ENCODE results near the gene IRX5.

Gene IRX5

GRCh38 chr16:54952195-54952594, 21.5 kb downstream of the IRX5 start:
- no peak for DNase-seq (ENCODE audit: low spot score)

DNA sequence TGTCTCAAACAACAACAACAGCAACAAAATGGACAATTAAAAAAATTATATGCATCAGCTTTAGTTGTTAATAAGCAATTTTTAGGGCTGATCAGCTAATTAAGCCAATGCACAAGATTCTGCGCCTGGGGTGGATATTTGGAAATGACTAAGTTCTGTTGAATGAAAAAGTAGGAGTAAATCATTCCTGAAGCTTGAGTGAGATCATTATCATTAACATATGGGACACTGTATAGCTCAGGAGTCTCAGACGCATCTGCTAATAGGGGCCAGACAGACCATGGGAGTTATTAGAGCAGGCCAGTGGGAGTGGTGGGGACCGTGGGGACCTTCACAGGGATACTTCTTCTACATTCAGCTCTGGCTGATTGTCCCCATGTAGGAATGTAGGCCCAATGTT, 22.8 kb downstream of the IRX5 start:
- DNase-seq (ENCODE audit: low spot score) = no peak

- DNase-seq (ENCODE audit: low spot score) = no peak
Measured at GRCh38 chr16:54954220-54954619, 23.6 kb downstream of the IRX5 start.

GRCh38 chr16:54955757-54956156, 25.1 kb downstream of the IRX5 start:
- no peak for DNase-seq (ENCODE audit: low spot score)

DNA sequence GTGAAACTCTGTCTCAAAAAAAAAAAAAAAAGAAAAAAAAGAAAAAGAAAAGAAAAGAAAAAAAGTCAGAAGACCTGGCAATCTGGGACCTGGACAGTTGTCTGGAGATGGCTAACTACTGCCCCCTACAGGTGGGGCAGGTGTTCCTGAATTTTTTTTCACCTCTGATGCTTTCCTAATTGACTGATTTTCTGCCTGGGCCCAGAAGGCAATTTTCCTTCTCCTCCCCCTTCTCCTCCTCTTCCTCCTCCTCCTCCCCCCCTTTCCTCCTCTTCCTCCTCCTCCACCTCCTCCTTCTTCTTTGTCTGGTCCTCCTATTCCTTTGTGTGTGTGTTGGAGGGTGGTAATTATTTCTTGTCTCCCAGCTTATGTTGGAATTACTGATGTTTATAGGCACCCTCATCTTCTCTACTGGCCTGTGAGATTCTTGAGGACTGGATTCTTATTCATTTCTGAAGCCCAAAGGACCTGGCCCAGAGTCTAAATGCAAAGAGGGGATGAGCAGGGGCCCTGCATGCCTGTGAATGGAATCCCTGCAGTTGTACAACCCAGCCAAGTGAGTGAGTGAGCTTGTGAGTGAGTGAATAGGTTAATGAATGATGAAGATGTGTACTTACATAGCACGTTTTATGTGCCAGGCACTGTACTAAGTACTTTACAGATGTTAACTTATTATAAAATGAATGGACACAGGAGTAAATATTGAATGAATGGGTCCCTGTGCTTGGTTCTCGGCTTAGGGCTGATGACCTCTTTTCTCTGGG, 26.9 kb downstream of the IRX5 start:
- DNase-seq (ENCODE audit: low spot score) = no peak

DNA sequence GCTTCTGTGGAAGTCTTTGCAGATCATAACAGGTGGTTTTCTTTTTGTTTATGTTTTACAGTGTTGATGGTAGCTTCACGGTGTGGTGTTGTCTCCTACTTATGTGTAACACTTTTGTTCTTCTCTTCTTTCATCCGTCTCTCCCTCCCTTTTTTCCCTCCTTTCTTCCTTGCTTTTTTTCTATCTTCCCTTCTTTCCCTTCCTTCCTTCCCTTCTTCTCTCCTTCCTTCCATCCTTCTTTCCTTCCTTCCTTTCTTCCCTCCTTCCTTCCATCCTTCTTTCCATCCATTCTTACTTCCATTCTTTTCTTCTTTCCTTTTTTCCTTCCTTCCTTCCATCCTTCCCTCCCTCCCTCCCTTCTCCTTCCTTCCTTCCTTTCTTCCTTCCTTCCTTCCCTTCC, 31.4 kb downstream of the IRX5 start:
- DNase-seq (ENCODE audit: low spot score) = no peak

- no peak for DNase-seq (ENCODE audit: low spot score)
Measured at GRCh38 chr16:54964239-54964638, 33.6 kb downstream of the IRX5 start.

- DNase-seq (ENCODE audit: low spot score) = no peak
Measured at GRCh38 chr16:54965464-54965863, 34.8 kb downstream of the IRX5 start.

- no peak for DNase-seq (ENCODE audit: low spot score)
Measured at GRCh38 chr16:54968011-54968410, 37.3 kb downstream of the IRX5 start.

GRCh38 chr16:54968784-54969183, 38.1 kb downstream of the IRX5 start:
- no peak for DNase-seq (ENCODE audit: low spot score)

GRCh38 chr16:54970016-54970415, 39.4 kb downstream of the IRX5 start:
- no peak for DNase-seq (ENCODE audit: low spot score)

DNA sequence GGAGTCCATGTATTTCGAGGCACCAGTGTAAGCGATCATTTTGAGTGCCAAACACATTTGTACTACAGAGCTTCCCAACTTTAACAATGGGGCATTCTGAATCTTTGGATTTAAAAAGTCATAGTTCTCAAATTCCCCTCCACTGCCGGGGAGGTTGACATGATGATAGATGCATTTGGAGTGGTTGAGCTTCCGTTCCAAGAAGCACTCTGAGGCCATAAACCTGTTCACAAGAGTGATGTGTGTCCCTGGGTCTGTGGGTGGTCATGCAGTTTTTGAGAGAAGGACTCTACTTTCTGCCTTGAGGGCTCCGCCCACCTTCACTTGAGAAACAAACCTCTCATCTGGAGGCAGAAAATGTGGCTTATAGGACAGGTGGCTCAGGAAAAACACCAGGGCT, 43.7 kb downstream of the IRX5 start:
- no peak for DNase-seq (ENCODE audit: low spot score)

GRCh38 chr16:54976651-54977200, 46.1 kb downstream of the IRX5 start:
- DNase-seq (ENCODE audit: low spot score) = no peak

GRCh38 chr16:54977211-54977610, 46.5 kb downstream of the IRX5 start:
- no peak for DNase-seq (ENCODE audit: low spot score)

DNA sequence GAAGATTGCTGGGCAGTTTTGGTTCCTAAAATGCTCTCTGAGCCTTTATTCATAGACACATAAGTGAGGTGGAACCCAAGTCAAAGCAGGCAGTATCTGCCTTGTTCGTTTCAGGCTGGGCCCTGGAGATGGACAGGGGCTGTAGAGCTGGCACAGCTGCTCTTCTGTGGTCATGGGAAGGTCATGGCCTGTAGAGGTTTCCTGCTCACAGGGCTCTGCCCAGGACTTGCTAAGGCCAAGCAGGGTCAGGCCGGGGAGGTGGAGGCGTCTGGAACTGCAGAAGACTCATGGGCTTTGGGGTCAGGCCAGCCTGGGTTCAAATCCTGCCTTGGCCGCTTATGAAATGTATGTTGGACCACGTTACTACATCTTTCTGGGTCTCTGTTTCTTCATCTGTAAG, 50.2 kb downstream of the IRX5 start:
- DNase-seq (ENCODE audit: low spot score) = no peak

Measured in kidney capillary endothelial cell (primary cell).